A549 (cell line): ENCODE results near the gene ATP8A1.

Experiments
- BHLHE40 ChIP-seq: IDR thresholded peaks from 2 replicates; pipeline ENCODE4 v1.6.1; 2012; ENCODE audit warnings: low read depth, low read length, inconsistent platforms
- CBX2 ChIP-seq: fragments of 200-600 bp; sonication (generic); IDR thresholded peaks from 2 replicates; pipeline ENCODE4 v1.6.1; 2016; ENCODE audit warnings: low read depth, mild to moderate bottlenecking, borderline replicate concordance
- CHD2 ChIP-seq: fragments of 150-350 bp; IDR thresholded peaks from 2 replicates; pipeline ENCODE4 v1.6.1; 2014; ENCODE audit warnings: low read length; ENCODE audit not compliant: partially characterized antibody
- EHMT2 ChIP-seq: fragments of 200-600 bp; sonication (generic); IDR thresholded peaks from 2 replicates; pipeline ENCODE4 v1.6.1; 2016; ENCODE audit warnings: antibody characterized with exemption, low read depth, mild to moderate bottlenecking, moderate library complexity
- EP300 ChIP-seq, 2 experiments: fragments of >200 bp; sonication (Bioruptor Twin); formaldehyde crosslinking; IDR thresholded peaks; 2 replicates in 1 of 2; 3 replicates in 1 of 2; pipeline ENCODE4 v1.6.1; 2016 to 2017
- KDM1A ChIP-seq: fragments of 200-600 bp; sonication (generic); IDR thresholded peaks from 2 replicates; pipeline ENCODE4 v1.6.1; 2016; ENCODE audit warnings: low read depth, mild to moderate bottlenecking
- KDM5A ChIP-seq: fragments of 200-600 bp; sonication (generic); IDR thresholded peaks from 2 replicates; pipeline ENCODE4 v1.6.1; 2016; ENCODE audit warnings: antibody characterized with exemption, mild to moderate bottlenecking
- NR3C1 ChIP-seq: fragments of >200 bp; sonication (Bioruptor Twin); formaldehyde crosslinking; IDR thresholded peaks from 3 replicates; pipeline ENCODE4 v1.6.1; 2017
- POLR2A ChIP-seq: IDR thresholded peaks from 2 replicates; pipeline ENCODE4 v1.6.1; 2012; ENCODE audit warnings: mild to moderate bottlenecking, low read length
- ZSCAN20 ChIP-seq: fragments of 250-450 bp; sonication (Bioruptor Pico); IDR thresholded peaks from 2 replicates; pipeline ENCODE4 v1.8.0; 2022; ENCODE audit warnings: mild to moderate bottlenecking, moderate library complexity
- TF ChIP-seq, protein P1 (sequence below): fragments of 200-600 bp; sonication (generic); IDR thresholded peaks from 2 replicates; pipeline ENCODE4 v1.6.1; 2016; ENCODE audit warnings: antibody characterized with exemption, mild to moderate bottlenecking, moderate library complexity
- TF ChIP-seq, protein P2 (sequence below): fragments of >200 bp; sonication (Bioruptor Twin); formaldehyde crosslinking; IDR thresholded peaks from 3 replicates; pipeline ENCODE4 v1.5.1; 2016
- TF ChIP-seq, protein P3 (sequence below): IDR thresholded peaks from 2 replicates; pipeline ENCODE4 v1.6.1; 2012
- TF ChIP-seq, protein P4 (sequence below): fragments of >200 bp; sonication (Bioruptor Twin); formaldehyde crosslinking; IDR thresholded peaks from 3 replicates; pipeline ENCODE4 v1.6.1; 2016

DNA sequence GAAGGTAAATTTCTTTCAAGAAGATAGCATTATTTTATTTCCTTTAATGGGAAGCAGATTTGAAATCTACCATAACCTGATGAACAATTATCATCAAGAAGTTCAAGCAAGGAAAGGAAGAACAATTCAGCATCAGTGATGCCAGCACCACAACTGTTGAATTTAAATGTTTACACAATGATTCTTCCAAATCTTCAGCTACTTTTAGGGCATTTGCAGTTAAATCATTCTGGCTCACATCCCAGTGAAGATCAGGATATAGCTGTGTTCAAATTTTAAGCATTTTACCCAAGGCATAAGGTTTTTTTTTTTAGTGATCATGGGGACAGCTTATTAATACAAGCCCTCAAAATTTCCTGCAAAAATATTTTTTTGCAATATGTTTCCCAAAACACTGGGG, 146.7 kb downstream of the ATP8A1 start:
- TF ChIP-seq POLR2A (no peak), EP300 (IDR thresholded peaks at IDR 0.05) (no peak), KDM1A (no peak), CHD2 (no peak), EHMT2 (no peak), NR3C1 (no peak), ZSCAN20 (no peak), KDM5A (no peak), CBX2 (no peak), BHLHE40 (no peak)
- TF ChIP-seq, protein P1, sequence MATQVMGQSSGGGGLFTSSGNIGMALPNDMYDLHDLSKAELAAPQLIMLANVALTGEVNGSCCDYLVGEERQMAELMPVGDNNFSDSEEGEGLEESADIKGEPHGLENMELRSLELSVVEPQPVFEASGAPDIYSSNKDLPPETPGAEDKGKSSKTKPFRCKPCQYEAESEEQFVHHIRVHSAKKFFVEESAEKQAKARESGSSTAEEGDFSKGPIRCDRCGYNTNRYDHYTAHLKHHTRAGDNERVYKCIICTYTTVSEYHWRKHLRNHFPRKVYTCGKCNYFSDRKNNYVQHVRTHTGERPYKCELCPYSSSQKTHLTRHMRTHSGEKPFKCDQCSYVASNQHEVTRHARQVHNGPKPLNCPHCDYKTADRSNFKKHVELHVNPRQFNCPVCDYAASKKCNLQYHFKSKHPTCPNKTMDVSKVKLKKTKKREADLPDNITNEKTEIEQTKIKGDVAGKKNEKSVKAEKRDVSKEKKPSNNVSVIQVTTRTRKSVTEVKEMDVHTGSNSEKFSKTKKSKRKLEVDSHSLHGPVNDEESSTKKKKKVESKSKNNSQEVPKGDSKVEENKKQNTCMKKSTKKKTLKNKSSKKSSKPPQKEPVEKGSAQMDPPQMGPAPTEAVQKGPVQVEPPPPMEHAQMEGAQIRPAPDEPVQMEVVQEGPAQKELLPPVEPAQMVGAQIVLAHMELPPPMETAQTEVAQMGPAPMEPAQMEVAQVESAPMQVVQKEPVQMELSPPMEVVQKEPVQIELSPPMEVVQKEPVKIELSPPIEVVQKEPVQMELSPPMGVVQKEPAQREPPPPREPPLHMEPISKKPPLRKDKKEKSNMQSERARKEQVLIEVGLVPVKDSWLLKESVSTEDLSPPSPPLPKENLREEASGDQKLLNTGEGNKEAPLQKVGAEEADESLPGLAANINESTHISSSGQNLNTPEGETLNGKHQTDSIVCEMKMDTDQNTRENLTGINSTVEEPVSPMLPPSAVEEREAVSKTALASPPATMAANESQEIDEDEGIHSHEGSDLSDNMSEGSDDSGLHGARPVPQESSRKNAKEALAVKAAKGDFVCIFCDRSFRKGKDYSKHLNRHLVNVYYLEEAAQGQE = no peak
- TF ChIP-seq, protein P2, sequence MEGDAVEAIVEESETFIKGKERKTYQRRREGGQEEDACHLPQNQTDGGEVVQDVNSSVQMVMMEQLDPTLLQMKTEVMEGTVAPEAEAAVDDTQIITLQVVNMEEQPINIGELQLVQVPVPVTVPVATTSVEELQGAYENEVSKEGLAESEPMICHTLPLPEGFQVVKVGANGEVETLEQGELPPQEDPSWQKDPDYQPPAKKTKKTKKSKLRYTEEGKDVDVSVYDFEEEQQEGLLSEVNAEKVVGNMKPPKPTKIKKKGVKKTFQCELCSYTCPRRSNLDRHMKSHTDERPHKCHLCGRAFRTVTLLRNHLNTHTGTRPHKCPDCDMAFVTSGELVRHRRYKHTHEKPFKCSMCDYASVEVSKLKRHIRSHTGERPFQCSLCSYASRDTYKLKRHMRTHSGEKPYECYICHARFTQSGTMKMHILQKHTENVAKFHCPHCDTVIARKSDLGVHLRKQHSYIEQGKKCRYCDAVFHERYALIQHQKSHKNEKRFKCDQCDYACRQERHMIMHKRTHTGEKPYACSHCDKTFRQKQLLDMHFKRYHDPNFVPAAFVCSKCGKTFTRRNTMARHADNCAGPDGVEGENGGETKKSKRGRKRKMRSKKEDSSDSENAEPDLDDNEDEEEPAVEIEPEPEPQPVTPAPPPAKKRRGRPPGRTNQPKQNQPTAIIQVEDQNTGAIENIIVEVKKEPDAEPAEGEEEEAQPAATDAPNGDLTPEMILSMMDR = no peak
- TF ChIP-seq, protein P3, sequence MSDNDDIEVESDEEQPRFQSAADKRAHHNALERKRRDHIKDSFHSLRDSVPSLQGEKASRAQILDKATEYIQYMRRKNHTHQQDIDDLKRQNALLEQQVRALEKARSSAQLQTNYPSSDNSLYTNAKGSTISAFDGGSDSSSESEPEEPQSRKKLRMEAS = no peak
- TF ChIP-seq, protein P4, sequence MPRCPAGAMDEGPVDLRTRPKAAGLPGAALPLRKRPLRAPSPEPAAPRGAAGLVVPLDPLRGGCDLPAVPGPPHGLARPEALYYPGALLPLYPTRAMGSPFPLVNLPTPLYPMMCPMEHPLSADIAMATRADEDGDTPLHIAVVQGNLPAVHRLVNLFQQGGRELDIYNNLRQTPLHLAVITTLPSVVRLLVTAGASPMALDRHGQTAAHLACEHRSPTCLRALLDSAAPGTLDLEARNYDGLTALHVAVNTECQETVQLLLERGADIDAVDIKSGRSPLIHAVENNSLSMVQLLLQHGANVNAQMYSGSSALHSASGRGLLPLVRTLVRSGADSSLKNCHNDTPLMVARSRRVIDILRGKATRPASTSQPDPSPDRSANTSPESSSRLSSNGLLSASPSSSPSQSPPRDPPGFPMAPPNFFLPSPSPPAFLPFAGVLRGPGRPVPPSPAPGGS = no peak
